Measurements from ENCODE around the gene CISTR. TPM values are rescaled to one million over a fixed set of nuclear protein-coding genes. Genes with fewer than 3 reads are reported as not detected.

Gene CISTR
- total RNA-seq, 120 experiments from 2014 or later = 0.86 to 3.7 (median 1.4) TPM; not detected in 59

Other genes starting within 250 kb of the CISTR start
- 1 to 10 TPM in 3 of 120 experiments, not detected in 117; 1.8 to 2.1 (median 2.0) TPM for gene NPFF, start 244.5 kb downstream of the CISTR start, total RNA-seq
- 10 to 100 TPM; 24.9 to 81.0 (median 39.7) TPM for gene ATF7, start 125.6 kb downstream of the CISTR start, total RNA-seq
- gene ATP5MC2, start 75.9 kb downstream of the CISTR start, total RNA-seq = 100 to 1,000 TPM; 147 to 261 (median 203) TPM
- 100 to 1,000 TPM; 146 to 279 (median 206) TPM for gene CALCOCO1, start 24.5 kb downstream of the CISTR start, total RNA-seq
- gene HOXC13, start 186.9 kb upstream of the CISTR start, total RNA-seq = not detected
- not detected for gene HOXC12, start 202.9 kb upstream of the CISTR start, total RNA-seq
- not detected for gene HOXC11, start 221.1 kb upstream of the CISTR start, total RNA-seq
- gene HOTAIR, start 223.0 kb upstream of the CISTR start, total RNA-seq = not detected
- under 1 TPM in 1 of 120 experiments, not detected in 119; 0.34 TPM for gene HOXC10, start 233.2 kb upstream of the CISTR start, total RNA-seq
- gene HOXC9, start 248.2 kb upstream of the CISTR start, total RNA-seq = not detected

Data from dorsolateral prefrontal cortex (tissue), 118 donors.